GM18868 (cell line): ENCODE results near the gene MEDAG.

ENCODE experiments used
- ATAC-seq: cut with Tn5 transposase; IDR thresholded peaks from one replicate; pipeline ENCODE4 v1.9.1; 2021; ENCODE audit warnings: mild to moderate bottlenecking, moderate library complexity; ENCODE audit not compliant: unreplicated experiment

Gene MEDAG

DNA sequence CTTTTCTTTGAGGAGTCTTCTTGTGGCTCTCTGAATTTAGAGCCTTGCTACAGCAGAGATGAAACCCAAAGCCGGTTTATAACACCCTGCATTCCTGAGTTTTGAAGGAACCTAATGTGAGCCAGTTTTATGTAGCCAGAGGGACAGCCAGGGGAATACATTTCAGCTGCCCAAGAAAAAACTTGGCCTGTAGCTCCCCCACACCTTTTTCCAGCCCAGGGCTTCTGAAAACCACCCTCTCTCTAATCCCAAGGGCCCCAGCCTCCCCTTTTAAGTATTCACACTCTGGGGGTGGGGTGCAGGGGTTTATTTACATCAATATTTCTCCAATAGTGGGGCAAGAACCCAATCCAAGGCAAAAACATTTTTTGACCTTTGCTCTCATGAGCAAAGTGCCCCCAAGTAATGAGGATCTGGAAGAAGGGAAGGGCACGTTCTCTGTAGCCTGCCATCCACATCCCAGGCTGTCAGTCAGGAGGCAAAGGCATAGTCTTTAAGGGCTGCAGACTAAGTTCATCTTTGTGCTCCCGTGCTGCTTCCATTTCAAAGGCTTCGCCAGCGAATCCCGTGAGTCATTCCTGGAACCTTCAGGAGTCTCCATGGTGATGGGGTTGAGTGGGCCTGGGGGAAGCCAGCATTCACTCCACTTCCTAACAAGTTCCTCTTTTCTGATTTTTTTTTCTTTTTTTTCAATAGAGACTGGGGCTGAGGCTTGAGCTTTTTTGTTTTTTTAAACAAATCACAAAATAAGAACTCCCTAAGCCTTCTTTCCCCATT is 33.2 kb upstream of the MEDAG start:
- ATAC-seq, result no peak

DNA sequence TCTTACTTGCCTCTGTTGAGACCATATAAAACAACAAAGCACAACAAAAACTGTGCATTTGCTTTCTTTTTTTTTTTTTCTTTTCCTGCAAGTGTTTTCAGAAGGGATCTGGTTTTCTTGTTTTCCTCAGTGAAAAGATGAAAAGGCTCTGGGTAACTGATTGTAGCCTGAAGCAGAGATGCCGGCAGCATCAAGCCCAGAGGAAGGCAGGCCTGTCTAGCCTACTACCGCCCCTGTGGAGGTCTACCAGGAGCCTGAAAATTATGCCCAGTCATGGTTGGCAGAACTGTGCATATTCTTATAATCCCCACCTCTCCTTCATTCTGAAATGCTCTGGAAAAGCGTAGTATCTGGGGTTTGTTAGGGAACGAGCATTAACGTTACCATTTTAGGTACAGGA is 32.6 kb upstream of the MEDAG start:
- ATAC-seq, result no peak

DNA sequence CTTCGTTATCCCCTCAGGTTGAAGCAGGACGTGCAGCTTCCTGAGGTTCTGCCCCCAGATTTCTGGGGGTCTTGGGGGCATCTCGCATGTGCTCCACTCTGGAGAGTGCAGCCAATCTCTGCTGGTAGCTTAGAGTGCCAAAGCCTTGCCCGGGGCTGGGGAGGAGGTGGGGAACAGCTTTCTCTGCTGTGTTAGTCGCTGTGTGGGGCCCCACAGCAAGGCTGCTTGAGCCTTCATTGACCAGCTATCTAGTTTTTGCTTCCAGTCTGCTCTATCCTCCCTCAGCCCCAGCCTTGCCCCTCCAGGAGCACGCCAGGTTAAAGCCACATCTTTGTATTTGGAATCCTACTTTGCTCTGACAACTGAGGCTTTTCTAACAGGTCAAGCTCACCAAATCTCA is 32.0 kb upstream of the MEDAG start:
- no peak for ATAC-seq

DNA sequence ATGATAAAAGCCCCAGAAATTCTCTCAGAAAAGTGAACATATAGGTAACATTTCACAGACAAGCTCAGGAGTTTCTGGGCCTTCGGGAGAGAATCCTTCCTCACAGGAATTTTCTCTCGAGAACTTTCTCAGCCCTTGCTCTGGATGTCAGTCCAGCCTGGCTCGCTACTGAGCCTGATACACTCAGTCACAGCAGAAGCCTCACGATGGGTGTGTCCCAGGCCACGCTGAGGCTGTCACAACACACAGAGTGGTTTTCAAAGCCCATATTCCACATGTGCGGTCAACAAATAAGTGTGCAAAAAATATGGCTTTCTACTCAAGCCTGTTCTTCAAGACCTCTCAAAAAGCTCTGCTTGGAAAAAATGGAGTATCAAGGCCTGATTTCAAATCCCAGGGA is 31.5 kb upstream of the MEDAG start:
- ATAC-seq, result no peak

DNA sequence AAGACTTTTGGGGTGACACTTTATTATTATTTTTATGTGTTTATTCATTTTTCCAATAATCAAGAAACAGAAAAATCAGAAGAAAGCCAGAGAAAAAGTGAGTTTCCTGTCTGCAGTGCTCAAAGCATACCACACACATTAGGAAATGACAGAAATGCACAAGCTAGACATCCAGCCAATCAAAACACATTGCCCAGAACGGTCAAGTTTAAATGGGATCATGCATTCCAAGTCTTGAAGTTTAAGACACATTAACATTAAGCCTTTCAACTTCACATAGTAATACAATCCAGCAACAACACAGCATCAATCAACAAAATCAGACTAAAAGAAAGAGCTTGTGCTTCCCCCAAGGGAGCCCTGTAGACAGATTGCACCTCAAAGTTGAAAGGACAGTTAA is 28.7 kb upstream of the MEDAG start:
- no peak for ATAC-seq

DNA sequence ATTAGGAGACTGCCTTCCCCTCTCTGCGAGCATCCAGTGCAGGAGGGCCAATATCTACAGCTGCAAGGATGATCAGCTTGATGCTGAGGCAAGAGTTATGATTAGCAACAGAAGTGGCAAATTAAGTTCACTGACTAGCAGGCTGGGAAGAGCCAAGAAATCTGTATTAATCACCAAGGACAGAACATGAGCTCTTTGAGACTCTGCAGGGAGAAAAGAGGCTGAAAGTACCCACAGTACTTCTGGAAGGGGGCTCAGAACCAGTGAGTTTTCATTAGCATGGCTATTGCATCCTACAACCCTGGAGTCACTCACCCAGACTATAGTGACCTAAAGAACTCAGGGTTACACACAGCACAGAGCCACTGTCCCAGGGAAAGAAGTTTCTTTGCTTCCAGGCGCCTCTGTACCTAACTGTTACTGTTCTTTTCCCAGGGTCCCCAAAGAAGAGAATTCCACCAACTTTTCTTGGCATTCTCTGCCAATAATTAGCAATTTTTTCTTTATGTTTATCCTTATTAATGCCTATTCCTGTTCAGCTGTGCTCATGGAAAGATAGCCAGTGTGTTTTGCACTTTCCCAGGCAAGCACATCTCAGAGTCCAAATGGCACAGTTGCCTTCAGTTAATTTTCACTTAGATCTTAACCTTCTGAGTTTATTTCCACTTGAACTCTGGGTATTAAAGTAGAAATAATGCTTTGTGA is 25.8 kb upstream of the MEDAG start:
- no peak for ATAC-seq

DNA sequence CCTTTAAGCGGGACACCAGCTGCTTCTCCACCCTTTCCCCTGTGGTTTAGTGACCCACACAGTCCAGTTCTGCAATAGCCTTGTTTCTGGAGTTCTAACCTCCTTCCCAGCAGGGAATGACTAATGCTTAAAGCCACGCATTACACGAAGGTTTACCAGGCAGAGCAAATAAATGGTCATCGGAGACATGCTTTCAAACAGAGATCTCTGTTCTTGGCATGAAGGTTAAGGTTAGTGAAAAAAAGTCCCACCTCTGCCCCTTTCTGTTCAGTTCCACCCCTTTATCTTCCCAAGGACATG is 25.3 kb upstream of the MEDAG start:
- no peak for ATAC-seq

DNA sequence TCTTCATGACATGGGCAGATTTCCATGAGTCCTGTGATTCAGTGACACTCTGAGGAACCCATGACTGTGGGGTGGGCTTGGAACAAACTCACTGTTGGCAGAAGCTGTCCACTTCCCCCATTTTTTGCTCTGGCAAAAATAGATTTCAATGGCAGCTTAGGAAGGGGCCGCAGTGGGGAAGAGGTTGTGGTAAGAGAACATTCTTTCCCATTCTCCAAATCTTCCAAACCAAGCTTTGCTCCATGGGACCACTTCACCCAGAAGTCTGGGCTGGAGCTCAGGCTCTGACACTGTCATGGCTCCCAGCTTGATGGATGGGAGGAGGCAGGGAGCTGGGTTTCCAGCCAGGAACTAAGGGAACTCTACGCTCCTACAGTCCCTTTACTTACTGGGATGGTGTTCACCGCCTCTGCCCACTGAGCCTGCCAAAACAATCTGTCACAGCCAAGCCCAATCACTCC is 24.9 kb upstream of the MEDAG start:
- no peak for ATAC-seq

DNA sequence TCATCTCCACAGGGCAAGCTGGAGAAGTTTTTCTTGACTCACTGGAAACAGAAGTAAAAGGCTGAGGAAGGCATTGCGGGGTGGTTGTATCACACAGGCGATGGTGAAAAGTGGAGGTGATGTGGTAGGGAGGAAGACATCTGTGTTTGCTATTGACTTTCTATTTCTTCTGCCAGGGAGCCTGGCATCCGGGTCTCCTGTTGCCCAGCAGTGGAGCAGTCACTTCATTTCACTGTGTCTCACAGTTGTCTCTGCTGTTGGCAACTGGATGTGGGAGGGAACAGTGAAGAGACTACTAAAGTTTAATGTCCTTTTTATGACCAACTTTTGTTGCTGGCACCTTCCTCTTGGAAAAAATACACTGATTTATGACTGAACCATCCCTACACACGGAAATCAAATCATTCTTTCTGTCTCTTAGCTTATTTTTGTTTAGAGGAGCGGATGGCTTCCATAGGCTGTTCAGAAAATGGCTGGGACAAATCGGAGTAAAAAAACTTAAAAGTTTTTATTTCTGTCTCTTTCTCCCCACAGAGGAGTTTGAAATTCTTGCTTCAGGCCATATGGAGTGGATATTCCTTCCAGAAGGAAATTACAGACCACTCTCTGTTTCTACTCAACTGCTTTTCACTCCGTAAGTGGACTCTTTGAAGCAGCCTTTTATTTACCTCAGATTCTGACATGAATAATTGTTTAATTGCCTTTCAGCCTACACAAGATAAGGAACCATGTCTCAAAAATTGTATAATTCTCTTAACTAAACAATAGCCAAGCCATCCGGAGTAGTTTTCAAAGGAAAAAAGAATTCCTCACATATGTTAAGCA is 23.8 kb upstream of the MEDAG start:
- ATAC-seq, result no peak

DNA sequence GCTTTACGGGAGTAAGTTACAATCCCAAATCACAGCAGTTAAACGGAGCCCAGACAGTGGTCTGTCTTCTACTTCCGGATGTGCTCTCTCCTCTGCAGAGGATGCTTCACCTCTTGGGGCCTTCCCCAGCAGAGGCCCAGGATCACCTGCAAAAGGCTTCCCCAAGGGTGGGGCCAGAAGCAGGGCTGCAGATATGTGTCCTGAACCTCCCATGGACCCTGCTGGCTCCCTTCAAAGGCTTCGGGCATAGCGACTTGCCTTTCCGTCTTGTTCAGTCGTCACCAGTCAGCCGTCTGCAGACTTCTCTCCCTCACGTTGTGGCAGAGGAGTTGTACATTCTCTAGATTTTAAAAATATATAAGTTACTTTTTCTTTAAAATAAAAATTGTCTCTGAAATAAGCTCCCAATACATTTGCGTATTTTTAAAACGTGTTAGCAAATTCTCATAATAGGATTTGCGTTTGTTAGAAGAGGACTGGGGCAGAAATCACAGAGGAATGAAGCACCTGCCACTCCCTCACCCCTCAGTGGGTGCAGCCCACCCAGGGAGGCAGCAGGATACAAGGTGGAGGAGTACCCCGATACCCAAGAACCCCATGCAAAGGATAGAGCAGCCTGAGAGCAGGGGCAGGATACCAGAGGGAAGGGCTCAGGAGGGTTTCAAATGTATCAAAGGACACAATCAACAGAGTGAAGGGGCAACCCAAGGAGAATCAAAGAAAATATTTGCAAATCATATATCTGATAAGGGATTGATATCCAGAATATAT is 22.9 kb upstream of the MEDAG start:
- ATAC-seq, result no peak

DNA sequence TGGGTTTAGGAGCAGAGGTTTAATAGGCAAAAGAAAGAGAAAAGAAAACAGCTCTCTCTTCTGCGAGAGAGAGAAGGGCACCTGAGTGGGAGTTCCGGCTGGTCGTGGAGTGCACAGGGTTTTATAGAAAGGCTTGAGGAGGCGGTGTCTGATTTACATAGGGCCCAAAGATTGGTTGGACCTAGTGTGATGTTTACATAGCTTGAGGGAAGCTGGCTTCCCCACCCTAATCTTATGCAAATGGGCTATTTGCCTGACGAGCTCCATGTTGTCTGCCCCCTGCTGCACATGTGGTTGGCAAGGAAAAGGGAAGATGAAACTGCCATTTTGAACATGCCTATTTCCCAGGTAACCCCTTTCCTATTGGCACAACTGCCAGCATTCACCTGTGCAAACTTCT is 21.5 kb upstream of the MEDAG start:
- no peak for ATAC-seq

DNA sequence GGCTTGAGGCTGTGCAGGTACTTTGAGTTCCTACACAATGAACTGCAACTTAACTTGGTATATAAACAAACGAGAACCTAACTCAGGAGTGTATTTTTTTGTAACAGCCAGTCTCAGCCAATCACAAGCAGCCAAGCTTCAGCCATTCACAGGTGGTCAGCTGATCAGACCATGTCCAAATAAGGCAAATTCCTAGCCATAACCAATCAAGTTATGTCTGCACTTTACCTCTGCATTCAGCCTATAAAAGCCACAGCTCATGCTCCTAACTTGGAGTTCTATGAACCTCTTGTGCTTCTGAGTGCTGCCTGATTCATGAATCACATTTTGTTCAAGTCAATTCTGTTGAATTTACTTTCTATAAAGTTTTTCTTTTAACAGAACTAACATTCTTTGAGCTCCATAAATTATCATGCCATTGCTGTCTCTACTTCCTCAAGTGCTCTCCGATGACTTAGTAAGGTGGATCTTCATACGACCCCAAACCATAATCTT is 16.8 kb upstream of the MEDAG start:
- no peak for ATAC-seq

DNA sequence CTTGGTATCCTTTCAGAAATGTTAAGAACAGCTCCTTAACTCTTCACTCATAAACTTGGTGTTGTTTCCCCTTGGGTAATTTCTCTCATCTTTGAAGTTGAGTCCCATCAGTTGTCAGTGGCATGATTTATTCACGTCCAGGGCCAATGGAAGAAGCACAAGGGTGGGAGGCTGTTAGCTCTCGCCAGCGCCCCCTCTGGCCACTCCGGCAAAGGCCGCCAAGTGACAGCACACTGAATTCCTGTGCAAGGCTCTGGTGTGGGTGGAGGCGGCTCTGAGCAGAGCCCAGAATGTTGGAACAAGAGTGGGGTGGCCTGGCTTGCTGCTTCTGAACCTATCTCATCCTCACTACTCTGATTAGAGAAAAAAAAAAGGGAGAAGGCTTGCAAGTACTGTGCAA is 13.1 kb upstream of the MEDAG start:
- no peak for ATAC-seq

DNA sequence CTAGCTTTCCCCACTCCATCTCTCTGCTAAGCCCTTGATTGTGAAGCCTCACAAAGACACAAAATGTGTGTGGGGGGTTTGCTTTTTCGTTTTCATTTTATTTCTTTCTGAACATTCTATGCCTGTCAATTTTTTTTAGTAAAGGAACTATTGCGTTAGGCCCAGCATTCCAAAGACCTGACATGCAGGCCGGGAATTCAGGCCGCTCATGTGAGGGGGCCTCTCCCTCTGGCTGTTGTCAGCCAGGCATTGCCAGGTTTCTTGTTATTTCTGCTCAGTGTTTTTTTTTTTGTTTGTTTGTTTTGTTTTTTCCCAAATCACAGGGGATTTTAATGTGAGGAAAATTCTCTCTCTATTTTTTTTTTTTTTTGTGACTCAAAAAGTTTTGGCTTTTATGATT is 10.3 kb upstream of the MEDAG start:
- no peak for ATAC-seq

DNA sequence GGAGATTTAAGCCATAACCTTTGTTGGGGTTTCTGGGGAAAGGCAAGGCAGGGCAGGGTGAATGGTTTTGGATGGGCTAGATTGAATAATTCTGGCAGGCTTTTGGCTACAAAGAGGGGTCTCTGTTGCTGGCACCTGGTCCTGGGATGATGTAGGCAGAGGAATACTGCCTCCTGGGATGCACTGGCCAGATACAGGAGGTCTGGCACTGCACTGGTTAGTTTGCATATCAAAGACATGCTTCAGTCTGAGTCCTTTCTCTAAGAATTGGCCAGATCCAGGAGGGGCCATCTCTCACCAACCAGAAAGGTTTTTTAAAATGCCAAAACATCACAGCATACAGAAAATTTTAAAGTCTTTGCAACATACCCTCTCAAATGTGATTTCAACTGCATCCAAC is 8.0 kb upstream of the MEDAG start:
- no peak for ATAC-seq

DNA sequence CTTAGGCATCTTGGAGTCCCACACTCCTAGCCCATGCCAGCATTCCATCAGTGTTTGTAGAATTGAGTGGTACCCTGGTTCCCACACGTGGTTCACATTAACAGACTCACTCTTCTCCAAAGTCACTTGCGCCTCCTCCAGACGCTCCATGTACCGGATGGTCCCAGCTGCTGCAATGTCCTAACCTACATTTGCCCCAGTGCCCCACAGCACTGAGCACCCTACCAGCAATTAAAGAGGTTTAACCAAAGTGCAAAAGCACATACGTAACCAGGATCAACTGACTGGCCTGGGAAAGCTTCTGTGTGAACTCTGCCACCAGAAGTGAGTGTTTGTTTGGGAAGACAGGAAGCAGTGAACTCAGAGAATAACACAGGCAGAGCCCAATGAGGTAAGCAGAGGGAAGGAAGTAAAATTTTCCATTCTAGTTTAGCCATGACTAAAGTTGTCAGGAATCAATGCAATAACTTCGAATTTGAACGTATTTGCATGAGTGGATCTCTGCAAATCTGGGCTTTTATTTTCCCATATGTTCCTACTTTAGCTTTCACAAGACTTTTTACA is 7.3 kb upstream of the MEDAG start:
- ATAC-seq, result no peak

DNA sequence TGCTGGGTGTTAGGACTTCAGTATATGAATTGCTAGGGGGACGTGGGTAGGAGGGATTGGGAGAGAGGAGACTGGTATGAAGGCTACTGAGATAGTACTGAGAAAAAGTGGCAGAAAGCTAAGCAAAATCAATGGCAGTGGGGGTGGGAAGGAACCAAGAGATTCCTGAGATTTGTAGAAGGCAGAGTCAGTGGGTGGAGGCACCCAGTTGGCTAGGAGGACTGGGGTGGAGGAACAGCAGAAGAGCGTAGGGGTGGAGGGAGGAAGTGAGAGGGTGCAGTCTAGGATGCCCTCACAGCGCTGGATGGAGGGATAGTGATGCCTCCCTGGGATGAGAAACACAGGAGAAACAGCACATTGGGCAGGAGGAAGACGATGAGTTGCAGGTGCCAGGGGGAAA is 5.6 kb upstream of the MEDAG start:
- no peak for ATAC-seq

DNA sequence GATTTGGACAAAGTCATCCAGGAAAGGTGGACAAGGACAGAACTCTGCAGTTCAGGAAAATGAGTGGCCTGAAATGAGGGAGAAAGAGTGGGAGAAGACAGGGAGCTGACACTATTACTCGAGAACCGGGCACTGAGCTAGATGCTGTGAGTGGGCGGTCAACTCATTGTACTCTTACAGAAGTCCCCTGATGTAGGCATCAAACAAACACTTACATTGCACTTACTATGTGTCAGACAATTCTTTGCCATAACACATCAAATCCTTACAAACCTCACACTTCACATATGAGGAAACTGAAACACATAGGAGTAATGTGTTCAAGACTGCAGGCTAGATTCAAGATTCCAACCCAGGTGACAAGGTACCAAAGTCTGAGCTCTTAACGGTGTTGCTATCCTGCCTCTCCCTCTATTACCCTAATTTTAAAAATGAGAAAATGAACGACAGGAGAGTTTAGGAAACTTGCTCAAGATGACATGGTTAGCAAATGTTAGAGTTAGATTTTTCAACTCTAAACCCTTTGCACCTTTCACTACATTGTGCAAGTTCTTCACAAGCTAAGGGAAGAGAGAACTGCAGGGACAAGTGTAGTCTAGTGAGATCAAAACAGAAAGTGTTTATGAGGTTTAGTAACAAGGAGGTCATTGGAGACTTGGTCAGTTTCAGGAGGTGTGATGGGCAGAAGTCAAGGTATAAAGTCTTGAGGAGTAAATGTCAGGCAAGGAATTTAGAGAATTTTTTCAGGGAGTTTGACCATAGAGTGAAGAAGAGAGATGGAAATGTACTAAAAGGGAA is 4.9 kb upstream of the MEDAG start:
- ATAC-seq, result no peak

DNA sequence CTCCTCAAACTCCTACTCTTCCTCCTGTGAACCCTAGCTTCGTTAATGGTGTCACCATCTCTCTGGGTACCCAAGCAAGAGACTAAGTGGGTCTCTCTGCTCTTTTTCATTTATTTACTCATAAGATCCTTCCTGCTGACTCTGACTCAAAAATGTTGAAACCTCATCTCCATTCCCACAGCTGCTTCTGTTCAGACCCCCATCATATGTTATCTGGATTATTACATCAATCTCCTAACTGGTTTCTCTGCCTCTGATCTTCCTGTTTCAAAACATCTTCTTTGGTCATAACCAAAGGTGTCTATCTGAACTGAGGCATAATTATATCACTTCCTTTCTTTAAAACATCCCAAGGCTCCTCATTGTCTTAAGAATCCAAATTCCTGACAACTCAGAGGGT is 2.0 kb upstream of the MEDAG start:
- no peak for ATAC-seq
